ENCODE results near the gene INO80E. TPM values are rescaled to one million over a fixed set of nuclear protein-coding genes. Genes with fewer than 3 reads are reported as not detected.
A peak's percentile ranks its signal among the peaks of the same experiment; 100 is the strongest.

INO80E gene
- total and polyA plus RNA-seq, 8 donors, result 42.1 to 59.6 (median 51.6) TPM

- intact Hi-C loops (cut with DNase I), result no loop called here
- Histone ChIP-seq H3K27ac (no peak overlapping the region), H3K4me3 (no peak overlapping the region), H3K4me1 (peaks cover 0 to 18% of the 10 kb centered on the region in 2 donors), H3K9me3 (no peaks in the 10 kb centered on the region), H3K27me3 (peaks cover 11 to 66% of the 10 kb centered on the region in 2 donors), H3K36me3 (no peaks in the 10 kb centered on the region)
- no peak for TF ChIP-seq CTCF (IDR thresholded peaks at IDR 0.05)
- ATAC-seq, result no peak
- peak in 1 of 4 donors; percentile 65 for DNase-seq
Observed at GRCh38 chr16:30025156-30025555, 29.1 kb downstream of the INO80E start.

GRCh38 chr16:30025574-30025973 is 29.5 kb downstream of the INO80E start:
- no peaks in the 10 kb centered on the region for H3K36me3 ChIP-seq
- no peaks in the 10 kb centered on the region for H3K9me3 ChIP-seq
- no peak for TF ChIP-seq CTCF (IDR thresholded peaks at IDR 0.05)
- DNase-seq, result peak in 1 of 4 donors; percentile 35
- H3K4me1 ChIP-seq, result peaks cover 0 to 16% of the 10 kb centered on the region in 2 donors
- peaks cover 14 to 70% of the 10 kb centered on the region in 2 donors for H3K27me3 ChIP-seq
- ATAC-seq, result no peak
- H3K4me3 ChIP-seq, result no peak overlapping the region
- H3K27ac ChIP-seq, result no peak overlapping the region
- intact Hi-C loops (cut with DNase I), result no loop called here

- intact Hi-C loops (cut with DNase I), result no loop called here
- Histone ChIP-seq H3K4me1 (peaks cover 0 to 15% of the 10 kb centered on the region in 2 donors), H3K36me3 (no peaks in the 10 kb centered on the region), H3K4me3 (no peak overlapping the region), H3K27ac (no peak overlapping the region), H3K9me3 (no peaks in the 10 kb centered on the region), H3K27me3 (peaks cover 22 to 79% of the 10 kb centered on the region in 2 donors)
- peak in 1 of 4 donors; percentile 66 for DNase-seq
- TF ChIP-seq CTCF (IDR thresholded peaks at IDR 0.05), result no peak
- ATAC-seq, result no peak
Observed at GRCh38 chr16:30026449-30026848, 30.4 kb downstream of the INO80E start.

GRCh38 chr16:30027588-30028437 is 31.8 kb downstream of the INO80E start:
- DNase-seq (no peak), ATAC-seq (no peak)
- Histone ChIP-seq H3K4me3 (no peak overlapping the region), H3K4me1 (peaks cover 0 to 9% of the 10 kb centered on the region in 2 donors), H3K27ac (no peak overlapping the region), H3K27me3 (peaks cover 34 to 92% of the 10 kb centered on the region in 2 donors), H3K9me3 (no peaks in the 10 kb centered on the region), H3K36me3 (no peaks in the 10 kb centered on the region)
- TF ChIP-seq CTCF (IDR thresholded peaks at IDR 0.05), result no peak
- intact Hi-C loops (cut with DNase I), result no loop called here

GRCh38 chr16:30028438-30029076 is 32.5 kb downstream of the INO80E start:
- Histone ChIP-seq H3K4me1 (peaks cover 0 to 9% of the 10 kb centered on the region in 2 donors), H3K9me3 (no peaks in the 10 kb centered on the region), H3K27me3 (peaks cover 34 to 99% of the 10 kb centered on the region in 2 donors), H3K4me3 (no peak overlapping the region), H3K27ac (no peak overlapping the region), H3K36me3 (no peaks in the 10 kb centered on the region)
- intact Hi-C loops (cut with DNase I), result no loop called here
- ATAC-seq (peak; percentile 49), DNase-seq (peak in 3 of 4 donors; percentile 26 to 54 (median 49))
- TF ChIP-seq CTCF (IDR thresholded peaks at IDR 0.05), result no peak
